Muscle layer of duodenum (tissue), 2 donors: ENCODE data around the gene MLLT10.
"Not testable (repeated sequence)": the region's sequence is repeated elsewhere in the genome, so short reads cannot be mapped to it uniquely, and the experiment has no call there.

Experiments
- H3K27ac ChIP-seq: one replicate; pipeline ENCODE4 v1.7.0; 2013; ENCODE audit warnings: mild to moderate bottlenecking, low read length
- H3K27me3 ChIP-seq: one replicate; pipeline ENCODE4 v1.7.0; 2013; ENCODE audit warnings: low read depth, mild to moderate bottlenecking, control low read depth, low read length
- H3K36me3 ChIP-seq, 2 donors: one replicate each; pipeline ENCODE4 v1.7.0; 2013; ENCODE audit warnings: low read length in 2 of 2, control low read depth in 1 of 2, mild to moderate bottlenecking in 1 of 2; ENCODE audit not compliant: insufficient read depth in 2 of 2, control insufficient read depth in 1 of 2
- H3K4me1 ChIP-seq, 2 donors: one replicate each; pipeline ENCODE4 v1.7.0; 2013; ENCODE audit warnings: low read length in 2 of 2, mild to moderate bottlenecking in 2 of 2, control low read depth in 1 of 2, moderate library complexity in 1 of 2; ENCODE audit not compliant: insufficient read depth in 2 of 2, control insufficient read depth in 1 of 2
- H3K4me3 ChIP-seq, 2 donors: one replicate each; pipeline ENCODE4 v1.7.0; 2013; ENCODE audit warnings: low read length in 2 of 2, low read depth in 1 of 2, mild to moderate bottlenecking in 1 of 2
- H3K9me3 ChIP-seq, 2 donors: one replicate each; pipeline ENCODE4 v1.7.0; 2013; ENCODE audit warnings: low read length in 2 of 2, control low read depth in 1 of 2, mild to moderate bottlenecking in 1 of 2; ENCODE audit not compliant: control insufficient read depth in 1 of 2
- donor health status: healthy.

MLLT10 gene

GRCh38 chr10:21534604-21535493 is 817 bp downstream of the MLLT10 start:
- H3K9me3 ChIP-seq: no peaks in the 10 kb centered on the region
- no peak overlapping the region for H3K27ac ChIP-seq
- H3K36me3 ChIP-seq: peaks cover 3 to 5% of the 10 kb centered on the region in 2 donors
- peak overlapping the region; percentile 45 to 68 for H3K4me3 ChIP-seq
- peaks cover 4 to 7% of the 10 kb centered on the region in 2 donors for H3K4me1 ChIP-seq
- H3K27me3 ChIP-seq: no peaks in the 10 kb centered on the region

- H3K36me3 ChIP-seq: peaks cover 5 to 8% of the 10 kb centered on the region in 2 donors
- H3K9me3 ChIP-seq: no peaks in the 10 kb centered on the region
- H3K4me1 ChIP-seq: peaks cover 4 to 7% of the 10 kb centered on the region in 2 donors
- H3K27ac ChIP-seq: no peak overlapping the region
- peak overlapping the region; percentile 45 to 68 for H3K4me3 ChIP-seq
- no peaks in the 10 kb centered on the region for H3K27me3 ChIP-seq
Observed at GRCh38 chr10:21535494-21535965, 1.5 kb downstream of the MLLT10 start.

DNA sequence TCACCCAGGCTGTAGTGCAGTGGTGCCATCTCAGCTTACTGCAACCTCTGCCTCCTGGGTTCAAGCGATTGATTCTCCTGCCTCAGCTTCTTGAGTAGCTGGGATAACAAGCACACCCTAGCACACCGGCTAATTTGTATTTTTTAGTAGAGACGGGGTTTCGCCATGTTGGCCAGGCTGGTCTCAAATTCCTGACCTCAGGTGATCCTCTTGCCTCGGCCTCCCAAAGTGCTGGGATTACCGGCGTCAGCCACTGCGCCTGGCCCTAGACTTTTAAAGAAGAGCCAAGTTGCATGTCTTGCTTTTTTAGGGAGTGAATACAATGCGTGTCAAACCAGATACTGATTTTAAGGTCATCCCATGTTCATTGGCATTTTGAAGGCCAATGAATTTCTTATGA is 1.9 kb downstream of the MLLT10 start:
- H3K9me3 ChIP-seq, H3K27ac ChIP-seq: not testable (repeated sequence)
- H3K4me3 ChIP-seq: peak overlapping the region in 1 of 2 donors; percentile 45

GRCh38 chr10:21536874-21537273 is 2.8 kb downstream of the MLLT10 start:
- Histone ChIP-seq H3K27ac (no peak overlapping the region), H3K27me3 (no peaks in the 10 kb centered on the region), H3K9me3 (no peaks in the 10 kb centered on the region), H3K4me3 (no peak overlapping the region), H3K36me3 (peaks cover 14 to 21% of the 10 kb centered on the region in 2 donors), H3K4me1 (peaks cover 4 to 7% of the 10 kb centered on the region in 2 donors)

More for the DNA sequence above, 1.9 kb downstream of the MLLT10 start:
- H3K36me3 ChIP-seq: peaks cover 8 to 12% of the 10 kb centered on the region in 2 donors
- not testable (repeated sequence) for H3K4me1 ChIP-seq, H3K27me3 ChIP-seq

DNA sequence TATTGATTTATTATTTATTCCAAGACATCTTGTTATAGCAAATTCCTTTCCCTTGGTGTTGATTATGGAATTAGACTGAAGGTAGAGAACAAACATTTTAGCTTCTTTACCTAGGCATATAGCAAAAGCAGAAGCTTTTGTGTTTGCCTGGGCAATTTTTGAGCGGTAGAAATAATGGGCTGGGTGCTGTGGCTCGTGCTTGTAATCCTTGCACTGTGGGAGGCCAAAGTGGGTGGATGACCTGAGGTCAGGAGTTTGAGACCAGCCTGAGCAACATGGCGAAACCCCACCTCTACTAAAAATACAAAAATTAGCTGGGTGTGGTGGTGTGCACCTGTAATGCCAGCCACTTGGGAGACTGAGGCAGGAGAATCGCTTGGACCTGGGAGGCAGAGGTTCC is 6.7 kb downstream of the MLLT10 start:
- H3K27ac ChIP-seq, H3K4me1 ChIP-seq, H3K27me3 ChIP-seq, H3K9me3 ChIP-seq, H3K4me3 ChIP-seq: not testable (repeated sequence)
- H3K36me3 ChIP-seq: peaks cover 26 to 49% of the 10 kb centered on the region in 2 donors

DNA sequence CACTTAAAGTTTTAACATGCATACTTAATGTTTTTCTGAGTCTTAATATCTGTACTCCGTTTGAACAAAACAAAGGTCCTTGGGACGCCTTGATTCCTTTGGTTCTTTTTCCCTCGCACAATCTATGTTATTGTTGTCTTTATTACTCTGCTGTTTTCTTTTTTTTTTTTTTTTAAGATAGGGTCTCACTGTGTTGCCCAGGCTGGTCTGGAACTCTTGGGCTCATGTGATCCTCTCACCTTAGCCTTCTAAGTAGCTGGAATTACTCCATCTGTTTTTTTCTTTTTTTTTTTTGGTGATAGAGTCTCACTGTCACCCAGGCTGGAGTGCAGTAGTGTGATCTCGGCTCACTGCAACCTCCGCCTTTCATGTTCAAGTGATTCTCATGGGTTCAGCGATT is 13.2 kb downstream of the MLLT10 start:
- H3K27ac ChIP-seq: no peak overlapping the region

GRCh38 chr10:21552638-21553037 is 18.6 kb downstream of the MLLT10 start:
- Histone ChIP-seq H3K9me3 (no peaks in the 10 kb centered on the region), H3K27me3 (no peaks in the 10 kb centered on the region), H3K4me3 (no peak overlapping the region), H3K27ac (no peak overlapping the region), H3K4me1 (no peaks in the 10 kb centered on the region), H3K36me3 (peaks cover 24 to 25% of the 10 kb centered on the region in 2 donors)

More for the DNA sequence above, 13.2 kb downstream of the MLLT10 start:
- Histone ChIP-seq H3K27me3 (no peaks in the 10 kb centered on the region), H3K4me1 (no peaks in the 10 kb centered on the region), H3K4me3 (no peak overlapping the region), H3K36me3 (peaks cover 20 to 39% of the 10 kb centered on the region in 2 donors), H3K9me3 (no peaks in the 10 kb centered on the region)

- Histone ChIP-seq H3K36me3 (peaks cover 19 to 26% of the 10 kb centered on the region in 2 donors), H3K27ac (no peak overlapping the region), H3K9me3 (no peaks in the 10 kb centered on the region), H3K4me3 (no peak overlapping the region), H3K4me1 (no peaks in the 10 kb centered on the region), H3K27me3 (no peaks in the 10 kb centered on the region)
Observed at GRCh38 chr10:21556527-21556926, 22.5 kb downstream of the MLLT10 start.

DNA sequence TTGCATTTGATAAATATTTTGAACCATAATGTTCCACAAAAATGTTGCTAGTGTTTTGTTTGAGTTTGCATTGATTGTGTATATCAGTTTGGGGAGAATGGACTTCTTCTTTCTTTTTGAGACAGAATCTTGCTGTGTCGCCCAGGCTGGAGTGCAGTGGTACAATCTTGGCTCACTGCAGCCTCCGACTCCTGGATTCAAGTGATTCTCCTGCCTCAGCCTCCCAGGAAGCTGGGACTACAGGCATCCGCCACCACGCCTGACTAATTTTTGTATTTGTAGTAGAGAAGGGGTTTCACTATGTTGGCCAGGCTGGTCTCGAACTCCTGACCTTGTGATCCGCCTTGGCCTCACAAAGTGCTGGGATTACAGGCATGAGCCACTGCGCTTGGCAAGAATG is 25.0 kb downstream of the MLLT10 start:
- H3K27me3 ChIP-seq, H3K27ac ChIP-seq, H3K4me3 ChIP-seq, H3K4me1 ChIP-seq, H3K9me3 ChIP-seq: not testable (repeated sequence)
- H3K36me3 ChIP-seq: peaks cover 13 to 19% of the 10 kb centered on the region in 2 donors

- Histone ChIP-seq H3K27me3 (no peaks in the 10 kb centered on the region), H3K36me3 (peaks cover 0 to 3% of the 10 kb centered on the region in 2 donors), H3K9me3 (no peaks in the 10 kb centered on the region), H3K4me3 (no peak overlapping the region), H3K4me1 (peaks cover 0 to 4% of the 10 kb centered on the region in 2 donors), H3K27ac (no peak overlapping the region)
Observed at GRCh38 chr10:21570761-21571521, 36.9 kb downstream of the MLLT10 start.

GRCh38 chr10:21572578-21572977 is 38.5 kb downstream of the MLLT10 start:
- H3K27me3 ChIP-seq: no peaks in the 10 kb centered on the region
- no peak overlapping the region for H3K27ac ChIP-seq
- H3K9me3 ChIP-seq: no peaks in the 10 kb centered on the region
- peaks cover 0 to 4% of the 10 kb centered on the region in 2 donors for H3K4me1 ChIP-seq
- no peak overlapping the region for H3K4me3 ChIP-seq
- peaks cover 0 to 3% of the 10 kb centered on the region in 2 donors for H3K36me3 ChIP-seq
